GM12801 (cell line): ENCODE results near the gene TRAF7.

Experiments
- CTCF ChIP-seq: IDR thresholded peaks from one replicate; pipeline ENCODE4 v1.5.1; 2011; ENCODE audit warnings: control low read depth; ENCODE audit not compliant: insufficient read length; ENCODE audit errors: extremely low read depth

Gene TRAF7

GRCh38 chr16:2189252-2189893 is 33.8 kb downstream of the TRAF7 start:
- TF ChIP-seq CTCF: no peak

GRCh38 chr16:2190002-2190658 is 34.5 kb downstream of the TRAF7 start:
- TF ChIP-seq CTCF: no peak

- TF ChIP-seq CTCF: no peak
Observed at GRCh38 chr16:2190659-2191445, 35.3 kb downstream of the TRAF7 start.

GRCh38 chr16:2191446-2191706 is 35.8 kb downstream of the TRAF7 start:
- no peak for TF ChIP-seq CTCF

- no peak for TF ChIP-seq CTCF
Observed at GRCh38 chr16:2194166-2194834, 38.7 kb downstream of the TRAF7 start.

GRCh38 chr16:2194852-2195321 is 39.3 kb downstream of the TRAF7 start:
- TF ChIP-seq CTCF: no peak
